GM21367 (cell line): ENCODE measurements around the gene S1PR4.
"Not testable (repeated sequence)": the region's sequence is repeated elsewhere in the genome, so short reads cannot be mapped to it uniquely, and the experiment has no call there.

Experiments used
- ATAC-seq: cut with Tn5 transposase; IDR thresholded peaks from one replicate; pipeline ENCODE4 v1.9.1; 2021; ENCODE audit not compliant: unreplicated experiment

The S1PR4 gene

DNA sequence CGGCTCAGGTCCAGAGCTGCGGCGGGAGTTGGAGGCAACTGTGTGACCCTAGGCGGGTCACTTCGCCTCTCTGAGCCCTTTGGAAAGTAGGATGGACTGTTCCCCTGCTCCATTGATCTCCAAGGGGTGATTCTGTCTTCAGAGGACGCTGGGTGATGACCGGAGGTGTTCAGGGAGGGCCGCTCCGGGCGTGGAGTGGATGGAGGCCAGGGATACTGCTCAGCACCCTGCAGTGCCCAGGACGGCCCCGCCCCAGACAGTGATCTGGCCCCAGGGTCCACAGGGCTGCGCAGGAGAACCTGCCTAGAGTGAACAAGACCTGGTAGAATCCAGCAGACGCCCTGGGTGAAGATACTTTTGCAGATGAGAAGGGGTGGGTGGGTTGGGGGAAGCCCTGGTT, 14.1 kb downstream of the S1PR4 start:
- ATAC-seq = no peak

GRCh38 chr19:3193256-3194105, 14.9 kb downstream of the S1PR4 start:
- no peak for ATAC-seq

GRCh38 chr19:3194106-3195087, 15.8 kb downstream of the S1PR4 start:
- no peak for ATAC-seq

- ATAC-seq = no peak
Observed at GRCh38 chr19:3196064-3196932, 17.7 kb downstream of the S1PR4 start.

DNA sequence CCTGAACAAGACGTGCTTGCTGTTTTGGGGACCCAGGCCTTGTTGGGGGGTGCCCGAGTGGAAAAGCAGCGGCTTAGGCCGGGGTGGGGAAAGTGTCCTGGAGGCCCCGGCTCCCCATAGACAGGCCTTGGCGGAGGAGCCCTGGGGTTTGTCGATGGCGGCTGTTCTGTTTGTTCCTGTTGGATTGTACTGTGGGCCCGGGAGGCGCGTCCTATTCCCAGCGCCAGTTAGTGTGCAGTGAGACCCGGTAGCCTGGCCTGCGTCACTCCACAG, 18.3 kb downstream of the S1PR4 start:
- ATAC-seq = no peak

DNA sequence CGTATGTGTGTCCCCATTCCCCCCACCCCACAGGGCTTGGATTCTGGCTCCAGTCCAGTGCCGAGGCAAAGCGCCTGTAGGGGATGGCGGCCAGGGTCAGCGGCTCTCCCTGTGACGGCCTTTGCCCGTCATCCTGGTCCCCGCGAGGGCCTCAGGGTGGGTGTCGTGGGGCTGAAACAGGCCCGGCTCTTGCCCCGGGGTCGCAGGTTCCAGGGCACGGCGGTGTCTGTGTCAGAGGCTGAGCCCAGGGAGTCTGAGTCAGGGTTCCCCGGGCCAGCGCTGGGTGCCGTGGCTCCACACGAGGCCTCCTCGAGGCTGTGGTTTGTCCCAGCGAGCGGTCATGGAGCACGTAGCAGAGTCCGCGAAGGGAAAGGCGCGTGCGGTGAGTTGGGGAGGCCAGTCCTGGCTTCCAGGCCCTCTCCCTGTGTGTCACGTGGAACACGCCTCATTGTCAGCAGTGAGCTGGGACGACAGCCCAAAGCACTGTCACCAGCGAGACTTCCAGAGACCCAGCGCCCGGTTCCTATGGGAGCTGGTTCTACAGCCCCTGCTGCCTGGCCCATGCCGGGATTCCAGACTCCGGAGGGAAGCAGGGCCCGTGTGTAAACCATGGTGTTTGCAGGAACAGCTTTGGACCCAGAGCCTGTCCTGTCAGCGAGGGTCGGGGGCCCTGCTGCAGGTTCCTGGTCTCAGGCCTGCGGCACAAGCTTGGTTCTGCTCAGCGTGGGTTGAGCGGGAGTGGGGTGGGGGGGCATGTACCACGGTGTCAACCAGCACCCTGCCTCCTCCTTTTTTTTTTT, 20.5 kb downstream of the S1PR4 start:
- ATAC-seq = no peak

GRCh38 chr19:3201072-3201700, 22.6 kb downstream of the S1PR4 start:
- no peak for ATAC-seq

GRCh38 chr19:3201911-3202310, 23.3 kb downstream of the S1PR4 start:
- ATAC-seq = no peak

DNA sequence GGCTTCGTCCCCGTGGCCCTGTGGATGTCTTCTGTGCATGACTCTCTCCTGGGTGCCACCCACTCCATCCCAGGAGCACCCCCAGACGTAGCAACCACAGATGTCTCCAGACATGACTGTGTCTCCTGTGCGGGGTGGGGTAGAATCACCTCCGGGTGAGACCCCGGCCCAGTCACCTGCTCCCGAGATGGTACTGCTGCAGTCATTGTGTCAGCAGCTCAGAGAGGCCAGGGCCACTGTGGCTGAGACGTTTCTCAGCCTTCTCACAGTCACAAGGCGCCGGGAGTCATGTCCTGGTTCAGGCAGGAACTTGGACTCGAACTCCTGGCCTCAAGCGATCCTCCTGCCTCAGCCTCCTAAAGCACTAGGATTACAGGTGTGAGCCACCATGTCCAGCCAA, 23.8 kb downstream of the S1PR4 start:
- ATAC-seq = no peak

DNA sequence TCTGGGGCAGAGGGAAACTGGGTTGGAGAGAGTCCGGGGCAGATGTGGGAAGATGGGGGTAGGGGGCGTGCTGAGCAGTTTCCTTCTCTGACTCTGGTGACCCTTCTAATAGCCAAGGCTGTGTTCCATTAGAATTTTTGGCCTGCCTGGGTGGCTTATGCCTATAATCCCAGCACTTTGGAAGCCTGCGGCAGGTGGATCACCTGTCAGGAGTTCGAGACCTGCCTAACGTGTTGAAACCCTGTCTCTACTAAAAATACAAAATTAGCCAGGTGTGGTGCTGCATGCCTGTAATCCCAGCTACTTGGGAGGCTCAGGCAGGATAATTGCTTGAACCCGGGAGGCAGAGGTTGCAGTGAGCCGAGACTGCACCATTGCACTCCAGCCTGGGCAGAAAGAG, 24.3 kb downstream of the S1PR4 start:
- ATAC-seq = not testable (repeated sequence)

DNA sequence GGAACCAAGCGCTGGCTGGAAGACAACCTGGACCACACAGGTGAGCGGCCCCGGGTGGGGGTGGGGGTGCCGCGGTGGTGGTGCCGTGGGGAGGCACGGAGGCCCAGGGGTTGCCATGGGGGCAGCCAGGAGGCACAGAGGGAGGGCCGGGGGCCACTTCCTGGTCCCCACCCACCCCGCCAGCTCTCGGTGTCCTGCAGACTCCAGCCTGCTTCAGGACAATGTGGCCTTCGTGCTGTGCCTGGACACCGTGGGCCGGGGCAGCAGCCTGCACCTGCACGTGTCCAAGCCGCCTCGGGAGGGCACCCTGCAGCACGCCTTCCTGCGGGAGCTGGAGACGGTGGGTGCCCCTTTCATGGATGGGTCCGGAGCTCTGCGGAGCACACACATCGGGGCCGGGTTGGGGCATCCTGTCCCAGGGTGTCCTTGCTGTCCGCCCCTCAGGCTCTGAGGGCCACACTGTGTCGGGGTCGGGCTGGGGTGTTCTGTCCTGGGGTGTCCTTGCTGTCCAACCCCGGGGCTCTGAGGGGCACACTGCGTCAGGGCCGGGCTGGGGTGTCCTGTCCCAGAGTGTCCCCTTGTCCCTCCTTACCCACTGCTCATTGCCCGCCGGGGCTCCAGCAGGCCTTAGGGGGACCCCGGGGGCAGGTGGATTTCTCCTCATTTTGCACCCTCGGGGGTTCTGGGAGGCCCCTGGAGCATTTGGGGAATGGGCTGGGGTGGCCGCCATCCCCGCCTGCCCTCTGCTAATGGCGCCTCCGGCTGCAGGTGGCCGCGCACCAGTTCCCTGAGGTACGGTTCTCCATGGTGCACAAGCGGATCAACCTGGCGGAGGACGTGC, 25.5 kb downstream of the S1PR4 start:
- ATAC-seq = no peak

- no peak for ATAC-seq
Observed at GRCh38 chr19:3204646-3205275, 26.2 kb downstream of the S1PR4 start.

- no peak for ATAC-seq
Observed at GRCh38 chr19:3206216-3206953, 27.8 kb downstream of the S1PR4 start.

DNA sequence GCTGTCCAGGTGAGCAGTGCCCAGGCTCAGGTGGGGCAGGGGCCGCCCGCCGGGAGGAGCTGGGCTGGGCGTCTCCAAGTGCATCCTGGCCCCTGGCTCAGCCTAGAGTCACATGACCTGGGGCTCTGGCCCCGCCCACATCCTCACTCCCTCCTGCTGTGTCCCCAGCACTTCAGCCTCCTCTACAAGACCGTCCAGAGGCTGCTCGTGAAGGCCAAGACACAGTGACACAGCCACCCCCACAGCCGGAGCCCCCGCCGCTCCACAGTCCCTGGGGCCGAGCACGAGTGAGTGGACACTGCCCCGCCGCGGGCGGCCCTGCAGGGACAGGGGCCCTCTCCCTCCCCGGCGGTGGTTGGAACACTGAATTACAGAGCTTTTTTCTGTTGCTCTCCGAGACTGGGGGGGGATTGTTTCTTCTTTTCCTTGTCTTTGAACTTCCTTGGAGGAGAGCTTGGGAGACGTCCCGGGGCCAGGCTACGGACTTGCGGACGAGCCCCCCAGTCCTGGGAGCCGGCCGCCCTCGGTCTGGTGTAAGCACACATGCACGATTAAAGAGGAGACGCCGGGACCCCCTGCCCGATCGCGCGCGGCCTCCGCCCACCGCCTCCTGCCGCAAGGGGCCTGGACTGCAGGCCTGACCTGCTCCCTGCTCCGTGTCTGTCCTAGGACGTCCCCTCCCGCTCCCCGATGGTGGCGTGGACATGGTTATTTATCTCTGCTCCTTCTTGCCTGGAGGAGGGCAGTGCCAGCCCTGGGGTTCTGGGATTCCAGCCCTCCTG, 29.1 kb downstream of the S1PR4 start:
- ATAC-seq = no peak

DNA sequence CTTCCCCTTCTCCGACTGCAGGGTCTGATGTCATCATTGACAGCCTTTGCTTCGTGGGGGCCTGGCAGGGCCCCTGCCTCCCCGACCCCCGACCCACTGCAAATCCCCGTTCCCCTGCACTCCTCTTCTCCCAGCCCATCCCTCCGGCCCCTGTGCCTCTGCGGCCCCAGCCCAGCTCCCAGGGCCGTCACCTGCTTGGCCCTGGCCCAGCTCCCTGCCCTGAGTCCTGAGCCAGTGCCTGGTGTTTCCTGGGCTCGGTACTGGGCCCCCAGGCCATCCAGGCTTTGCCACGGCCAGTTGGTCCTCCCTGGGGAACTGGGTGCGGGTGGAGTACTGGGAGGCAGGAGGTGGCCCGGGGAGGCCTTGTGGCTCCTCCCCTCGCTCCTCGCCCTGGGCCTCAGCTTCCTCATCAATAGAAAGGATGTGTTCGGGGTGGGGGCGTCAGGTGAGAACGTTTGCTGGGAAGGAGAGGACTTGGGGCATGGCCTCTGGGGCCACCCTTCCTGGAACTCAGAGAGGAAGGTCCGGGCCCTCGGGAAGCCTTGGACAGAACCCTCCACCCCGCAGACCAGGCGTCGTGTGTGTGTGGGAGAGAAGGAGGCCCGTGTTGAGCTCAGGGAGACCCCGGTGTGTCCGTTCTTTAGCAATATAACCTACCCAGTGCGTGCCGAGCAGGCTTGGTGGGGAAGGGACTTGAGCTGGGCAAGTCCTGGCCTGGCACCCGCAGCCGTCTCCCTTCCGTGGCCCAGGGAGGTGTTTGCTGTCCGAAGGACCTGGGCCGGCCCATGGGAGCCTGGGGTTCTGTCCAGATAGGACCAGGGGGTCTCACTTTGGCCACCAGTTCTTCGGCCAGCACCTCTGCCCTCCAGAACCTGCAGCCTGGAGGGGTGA, 30.0 kb downstream of the S1PR4 start:
- ATAC-seq = no peak
